HG03354 (cell line): ENCODE data around the gene GADD45B.
"Not testable (repeated sequence)": the region's sequence is repeated elsewhere in the genome, so short reads cannot be mapped to it uniquely, and the experiment has no call there.

Experiments
- ATAC-seq: cut with Tn5 transposase; IDR thresholded peaks from one replicate; pipeline ENCODE4 v1.9.1; 2021; ENCODE audit warnings: mild to moderate bottlenecking; ENCODE audit not compliant: unreplicated experiment, poor library complexity, severe bottlenecking

GADD45B gene

GRCh38 chr19:2507109-2507508 is 31.2 kb downstream of the GADD45B start:
- no peak for ATAC-seq

- no peak for ATAC-seq
Observed at GRCh38 chr19:2509096-2509495, 33.2 kb downstream of the GADD45B start.

- no peak for ATAC-seq
Observed at GRCh38 chr19:2511570-2511969, 35.6 kb downstream of the GADD45B start.

- no peak for ATAC-seq
Observed at GRCh38 chr19:2511991-2512390, 36.1 kb downstream of the GADD45B start.

- no peak for ATAC-seq
Observed at GRCh38 chr19:2512523-2513431, 36.9 kb downstream of the GADD45B start.

GRCh38 chr19:2514981-2515518 is 39.1 kb downstream of the GADD45B start:
- no peak for ATAC-seq

- ATAC-seq: no peak
Observed at GRCh38 chr19:2516727-2517126, 40.8 kb downstream of the GADD45B start.

- no peak for ATAC-seq
Observed at GRCh38 chr19:2517881-2518601, 42.1 kb downstream of the GADD45B start.

GRCh38 chr19:2518856-2519255 is 42.9 kb downstream of the GADD45B start:
- ATAC-seq: not testable (repeated sequence)

GRCh38 chr19:2519482-2519881 is 43.6 kb downstream of the GADD45B start:
- ATAC-seq: no peak

- no peak for ATAC-seq
Observed at GRCh38 chr19:2523630-2524311, 47.8 kb downstream of the GADD45B start.

- no peak for ATAC-seq
Observed at GRCh38 chr19:2524361-2524839, 48.5 kb downstream of the GADD45B start.

GRCh38 chr19:2524840-2525723 is 49.2 kb downstream of the GADD45B start:
- no peak for ATAC-seq

GRCh38 chr19:2527171-2527570 is 51.2 kb downstream of the GADD45B start:
- no peak for ATAC-seq

GRCh38 chr19:2527686-2528085 is 51.8 kb downstream of the GADD45B start:
- ATAC-seq: no peak
